ENCODE data around the gene CHRM5. TPM values are rescaled to one million over a fixed set of nuclear protein-coding genes. Genes with fewer than 3 reads are reported as not detected.

The CHRM5 gene
- total and polyA plus RNA-seq, 9 of the 15 experiments (the other 6 are each of a cell fraction or from before 2014, with no cell fraction given) = not detected

- TF ChIP-seq, protein P1, sequence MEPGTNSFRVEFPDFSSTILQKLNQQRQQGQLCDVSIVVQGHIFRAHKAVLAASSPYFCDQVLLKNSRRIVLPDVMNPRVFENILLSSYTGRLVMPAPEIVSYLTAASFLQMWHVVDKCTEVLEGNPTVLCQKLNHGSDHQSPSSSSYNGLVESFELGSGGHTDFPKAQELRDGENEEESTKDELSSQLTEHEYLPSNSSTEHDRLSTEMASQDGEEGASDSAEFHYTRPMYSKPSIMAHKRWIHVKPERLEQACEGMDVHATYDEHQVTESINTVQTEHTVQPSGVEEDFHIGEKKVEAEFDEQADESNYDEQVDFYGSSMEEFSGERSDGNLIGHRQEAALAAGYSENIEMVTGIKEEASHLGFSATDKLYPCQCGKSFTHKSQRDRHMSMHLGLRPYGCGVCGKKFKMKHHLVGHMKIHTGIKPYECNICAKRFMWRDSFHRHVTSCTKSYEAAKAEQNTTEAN (CRISPR knock-in tag; IDR thresholded peaks at IDR 0.05) = no peak
- TF ChIP-seq ZNF175 (CRISPR knock-in tag; IDR thresholded peaks at IDR 0.05; ENCODE audit: low read depth) (no peak; the same call in 1 of the 2 replicates), DPF2 (IDR thresholded peaks at IDR 0.05) (no peak), ZNF445 (CRISPR knock-in tag; IDR thresholded peaks at IDR 0.05; ENCODE audit: low read depth) (no peak), ZNF830 (CRISPR knock-in tag; IDR thresholded peaks at IDR 0.05) (no peak), SRSF7 (optimal IDR thresholded peaks at IDR 0.05; ENCODE audit: low read depth, low read length) (no peak), TCF7L2 (IDR thresholded peaks at IDR 0.05; ENCODE audit: low read depth, low read length) (0 out of 2 replicates have a peak, but pooled peaks have one; percentile 26), ZKSCAN3 (CRISPR knock-in tag; IDR thresholded peaks at IDR 0.05) (no peak), HDAC6 (IDR thresholded peaks at IDR 0.05; ENCODE audit: low read depth, low read length) (no peak), MIER1 (IDR thresholded peaks at IDR 0.05; ENCODE audit: low read depth) (no peak), BCOR (IDR thresholded peaks at IDR 0.05) (peak; percentile 28; the same call in 1 of the 2 replicates), RBM14 (IDR thresholded peaks at IDR 0.05; ENCODE audit: borderline replicate concordance, insufficient read depth, low read depth, low read length) (no peak), ZNF408 (CRISPR knock-in tag; IDR thresholded peaks at IDR 0.05; ENCODE audit: low read depth) (no peak), GMEB1 (CRISPR knock-in tag; IDR thresholded peaks at IDR 0.05) (peak; percentile 44; the same call in 1 of the 2 replicates), NFXL1 (CRISPR knock-in tag; IDR thresholded peaks at IDR 0.05) (no peak)
- TF ChIP-seq, protein P2, sequence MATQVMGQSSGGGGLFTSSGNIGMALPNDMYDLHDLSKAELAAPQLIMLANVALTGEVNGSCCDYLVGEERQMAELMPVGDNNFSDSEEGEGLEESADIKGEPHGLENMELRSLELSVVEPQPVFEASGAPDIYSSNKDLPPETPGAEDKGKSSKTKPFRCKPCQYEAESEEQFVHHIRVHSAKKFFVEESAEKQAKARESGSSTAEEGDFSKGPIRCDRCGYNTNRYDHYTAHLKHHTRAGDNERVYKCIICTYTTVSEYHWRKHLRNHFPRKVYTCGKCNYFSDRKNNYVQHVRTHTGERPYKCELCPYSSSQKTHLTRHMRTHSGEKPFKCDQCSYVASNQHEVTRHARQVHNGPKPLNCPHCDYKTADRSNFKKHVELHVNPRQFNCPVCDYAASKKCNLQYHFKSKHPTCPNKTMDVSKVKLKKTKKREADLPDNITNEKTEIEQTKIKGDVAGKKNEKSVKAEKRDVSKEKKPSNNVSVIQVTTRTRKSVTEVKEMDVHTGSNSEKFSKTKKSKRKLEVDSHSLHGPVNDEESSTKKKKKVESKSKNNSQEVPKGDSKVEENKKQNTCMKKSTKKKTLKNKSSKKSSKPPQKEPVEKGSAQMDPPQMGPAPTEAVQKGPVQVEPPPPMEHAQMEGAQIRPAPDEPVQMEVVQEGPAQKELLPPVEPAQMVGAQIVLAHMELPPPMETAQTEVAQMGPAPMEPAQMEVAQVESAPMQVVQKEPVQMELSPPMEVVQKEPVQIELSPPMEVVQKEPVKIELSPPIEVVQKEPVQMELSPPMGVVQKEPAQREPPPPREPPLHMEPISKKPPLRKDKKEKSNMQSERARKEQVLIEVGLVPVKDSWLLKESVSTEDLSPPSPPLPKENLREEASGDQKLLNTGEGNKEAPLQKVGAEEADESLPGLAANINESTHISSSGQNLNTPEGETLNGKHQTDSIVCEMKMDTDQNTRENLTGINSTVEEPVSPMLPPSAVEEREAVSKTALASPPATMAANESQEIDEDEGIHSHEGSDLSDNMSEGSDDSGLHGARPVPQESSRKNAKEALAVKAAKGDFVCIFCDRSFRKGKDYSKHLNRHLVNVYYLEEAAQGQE (IDR thresholded peaks at IDR 0.05; ENCODE audit: borderline replicate concordance) = no peak; the same call in 1 of the 2 replicates
- TF ChIP-seq, protein P2 (CRISPR knock-in tag; IDR thresholded peaks at IDR 0.05; ENCODE audit: low read depth) = no peak
These were observed 133.3 kb downstream of the CHRM5 start, which contains the start of the genes EMC7 and PGBD4 (continued) for GRCh38 chr15:34101366-34102174.

Data from K562 (cell line).